ENCODE measurements around the gene BOK.

- TF ChIP-seq REST (IDR thresholded peaks at IDR 0.05) (no peak), CTCF (IDR thresholded peaks at IDR 0.05; ENCODE audit: low read depth, low read length, missing input control) (no peak), YY1 (IDR thresholded peaks at IDR 0.05) (no peak), FOXA1 (IDR thresholded peaks at IDR 0.05) (no peak), RAD21 (IDR thresholded peaks at IDR 0.05) (no peak)
Observed at GRCh38 chr2:241601841-241602240, 43.3 kb downstream of the BOK start.

Data from liver (tissue), 3 donors.